Fibroblast of lung (primary cell): ENCODE measurements around the gene PLA2G6. TPM values are rescaled to one million over a fixed set of nuclear protein-coding genes. Genes with fewer than 3 reads are reported as not detected.

Source experiments
- DNase-seq, 2 donors: peaks; one replicate each; pipeline versions ENCODE4 v3.0.0 to v3.0.0-alpha.2; 2010; ENCODE audit warnings: low read depth in 2 of 2
- H2AFZ ChIP-seq: 2 replicates; pipeline ENCODE4 v1.5.1; 2012; ENCODE audit warnings: low read length, control low read depth, inconsistent platforms
- H3K27ac ChIP-seq: 2 replicates; pipeline ENCODE4 v1.5.1; 2011; ENCODE audit warnings: low read length, control low read depth; ENCODE audit not compliant: insufficient read depth
- H3K27me3 ChIP-seq: 2 replicates; pipeline ENCODE4 v1.5.1; 2011; ENCODE audit warnings: mild to moderate bottlenecking, low read length; ENCODE audit not compliant: control insufficient read depth, insufficient read depth
- H3K36me3 ChIP-seq: 2 replicates; pipeline ENCODE4 v1.5.1; 2011; ENCODE audit warnings: low read length; ENCODE audit not compliant: control insufficient read depth, insufficient read depth
- H3K4me1 ChIP-seq: 2 replicates; pipeline ENCODE4 v1.5.1; 2011; ENCODE audit warnings: low read length; ENCODE audit not compliant: control insufficient read depth, insufficient read depth; ENCODE audit errors: extremely low read depth
- H3K4me2 ChIP-seq: 2 replicates; pipeline ENCODE4 v1.5.1; 2011; ENCODE audit warnings: low read length, control low read depth; ENCODE audit not compliant: insufficient read depth; ENCODE audit errors: extremely low read depth
- H3K4me3 ChIP-seq, 4 experiments: fragments of 200-600 bp in 1 of 4; sonication (generic) in 1 of 4; replicated peaks in 1 of 4; 2 replicates each; pipeline ENCODE4 v1.5.1; 2011 to 2016; ENCODE audit warnings: low read length in 4 of 4, low read depth in 3 of 4, mild to moderate bottlenecking in 3 of 4, control low read depth in 2 of 4, inconsistent platforms in 1 of 4, mixed read lengths in 1 of 4; ENCODE audit not compliant: insufficient read depth in 1 of 4; ENCODE audit errors: control extremely low read depth in 1 of 4
- H3K79me2 ChIP-seq: 2 replicates; pipeline ENCODE4 v1.5.1; 2012; ENCODE audit warnings: mild to moderate bottlenecking, low read length, inconsistent platforms; ENCODE audit not compliant: control insufficient read depth, insufficient read depth
- H3K9ac ChIP-seq: 2 replicates; pipeline ENCODE4 v1.5.1; 2011; ENCODE audit warnings: mild to moderate bottlenecking, low read length, control low read depth; ENCODE audit not compliant: insufficient read depth
- H3K9me3 ChIP-seq: 2 replicates; pipeline ENCODE4 v1.5.1; 2012; ENCODE audit warnings: low read depth, low read length; ENCODE audit not compliant: control insufficient read depth, insufficient read depth
- H4K20me1 ChIP-seq: 2 replicates; pipeline ENCODE4 v1.5.1; 2011; ENCODE audit warnings: low read length; ENCODE audit not compliant: control insufficient read depth, insufficient read depth; ENCODE audit errors: extremely low read depth
- CTCF ChIP-seq, 2 donors: IDR thresholded peaks in 1 of 2; conservative IDR thresholded peaks in 1 of 2; 1 replicate in 1 of 2; 2 replicates in 1 of 2; pipeline ENCODE4 v1.5.1; 2011 to 2012; ENCODE audit warnings: low read length in 2 of 2, control low read depth in 1 of 2, inconsistent platforms in 1 of 2, low read depth in 1 of 2, mild to moderate bottlenecking in 1 of 2
- EZH2 ChIP-seq: IDR thresholded peaks from 2 replicates; pipeline ENCODE4 v1.5.1; 2012; ENCODE audit warnings: low read length, control low read depth, mild to moderate bottlenecking; ENCODE audit errors: missing control alignments
- polyA plus RNA-seq, 2 donors: library from polyadenylated mRNA; depleted of rRNA in 1 of 2; stranded (reverse) in 1 of 2; unstranded in 1 of 2; fragments of >200 nt; gene quantifications; 2 replicates each; pipeline ENCODE4 v1.2.1, GENCODE V29; 2011 to 2012; ENCODE audit warnings: missing spikeins in 1 of 2
- total RNA-seq: library from RNA; depleted of rRNA; stranded (reverse); fragments of >200 nt; gene quantifications from 2 replicates; pipeline ENCODE4 v1.2.1, GENCODE V29; 2014

PLA2G6 gene
- total and polyA plus RNA-seq, 2 donors (not counting 1 experiment from before 2014, with no cell fraction given), result 4.8 to 29.9 TPM

GRCh38 chr22:38114484-38115398 lies 66.9 kb downstream of the PLA2G6 start:
- H2AFZ ChIP-seq, result no peak overlapping the region
- no peaks in the 10 kb centered on the region for H3K79me2 ChIP-seq
- peak; percentile 65 to 77 for DNase-seq
- H3K27ac ChIP-seq, result no peak overlapping the region
- no peaks in the 10 kb centered on the region for H3K36me3 ChIP-seq
- no peak overlapping the region for H3K4me2 ChIP-seq
- peak; percentile 91 to 93 for TF ChIP-seq CTCF (conservative IDR thresholded peaks at IDR 0.05 in 1 of 2, IDR thresholded peaks at IDR 0.05 in 1 of 2; ENCODE audit: low read depth in 1 of 2, low read length in 2 of 2)
- no peak for TF ChIP-seq EZH2
- no peaks in the 10 kb centered on the region for H3K27me3 ChIP-seq
- no peaks in the 10 kb centered on the region for H3K9me3 ChIP-seq
- no peak overlapping the region for H3K4me3 ChIP-seq
- H3K9ac ChIP-seq, result no peak overlapping the region
- no peaks in the 10 kb centered on the region for H3K4me1 ChIP-seq
- no peaks in the 10 kb centered on the region for H4K20me1 ChIP-seq

- no peaks in the 10 kb centered on the region for H3K9me3 ChIP-seq
- no peak overlapping the region for H2AFZ ChIP-seq
- DNase-seq, result no peak
- no peaks in the 10 kb centered on the region for H4K20me1 ChIP-seq
- no peaks in the 10 kb centered on the region for H3K4me1 ChIP-seq
- H3K9ac ChIP-seq, result no peak overlapping the region
- no peak overlapping the region for H3K4me3 ChIP-seq
- no peaks in the 10 kb centered on the region for H3K27me3 ChIP-seq
- H3K27ac ChIP-seq, result no peak overlapping the region
- TF ChIP-seq EZH2, result no peak
- TF ChIP-seq CTCF (conservative IDR thresholded peaks at IDR 0.05 in 1 of 2, IDR thresholded peaks at IDR 0.05 in 1 of 2; ENCODE audit: low read depth in 1 of 2, low read length in 2 of 2), result no peak
- no peaks in the 10 kb centered on the region for H3K36me3 ChIP-seq
- H3K4me2 ChIP-seq, result no peak overlapping the region
- H3K79me2 ChIP-seq, result no peaks in the 10 kb centered on the region
These were observed 69.2 kb downstream of the PLA2G6 start for GRCh38 chr22:38112381-38112780.

- no peaks in the 10 kb centered on the region for H3K27me3 ChIP-seq
- H4K20me1 ChIP-seq, result no peaks in the 10 kb centered on the region
- no peak overlapping the region for H3K4me3 ChIP-seq
- no peaks in the 10 kb centered on the region for H3K36me3 ChIP-seq
- no peaks in the 10 kb centered on the region for H3K4me1 ChIP-seq
- no peak for DNase-seq
- TF ChIP-seq CTCF (conservative IDR thresholded peaks at IDR 0.05 in 1 of 2, IDR thresholded peaks at IDR 0.05 in 1 of 2; ENCODE audit: low read depth in 1 of 2, low read length in 2 of 2), result no peak
- no peak for TF ChIP-seq EZH2
- H3K9me3 ChIP-seq, result no peaks in the 10 kb centered on the region
- H3K27ac ChIP-seq, result no peak overlapping the region
- no peaks in the 10 kb centered on the region for H3K79me2 ChIP-seq
- no peak overlapping the region for H3K9ac ChIP-seq
- no peak overlapping the region for H2AFZ ChIP-seq
- H3K4me2 ChIP-seq, result no peak overlapping the region
These were observed 69.7 kb downstream of the PLA2G6 start for GRCh38 chr22:38111925-38112355.
